Raji (cell line): ENCODE measurements around the gene SNX27.

Experiments
- POLR2A ChIP-seq: IDR thresholded peaks from 2 replicates; pipeline ENCODE4 v1.6.1; 2011; ENCODE audit warnings: low read depth, low read length, control low read depth; ENCODE audit not compliant: insufficient read depth

SNX27 gene

GRCh38 chr1:151611832-151612500 is at the start of gene SNX27:
SNX27 (plus strand) TSS chr1:151612050; CDS start chr1:151612202, 152 bp downstream.
- TF ChIP-seq POLR2A, result peak; percentile 71

GRCh38 chr1:151562661-151563060 is 49.2 kb upstream of the SNX27 start:
- no peak for TF ChIP-seq POLR2A

- TF ChIP-seq POLR2A, result no peak
Measured at GRCh38 chr1:151563376-151563775, 48.5 kb upstream of the SNX27 start.

GRCh38 chr1:151565502-151566189 is 46.2 kb upstream of the SNX27 start:
- TF ChIP-seq POLR2A, result no peak

GRCh38 chr1:151568626-151569088 is 43.2 kb upstream of the SNX27 start:
- TF ChIP-seq POLR2A, result no peak

- no peak for TF ChIP-seq POLR2A
Measured at GRCh38 chr1:151570819-151571218, 41.0 kb upstream of the SNX27 start.

- no peak for TF ChIP-seq POLR2A
Measured at GRCh38 chr1:151574575-151575529, 37.0 kb upstream of the SNX27 start.

- TF ChIP-seq POLR2A, result no peak
Measured at GRCh38 chr1:151577173-151577572, 34.7 kb upstream of the SNX27 start.

GRCh38 chr1:151578941-151579340 is 32.9 kb upstream of the SNX27 start:
- TF ChIP-seq POLR2A, result no peak

- no peak for TF ChIP-seq POLR2A
Measured at GRCh38 chr1:151579436-151580225, 32.2 kb upstream of the SNX27 start.

GRCh38 chr1:151581451-151581850 is 30.4 kb upstream of the SNX27 start:
- TF ChIP-seq POLR2A, result no peak

GRCh38 chr1:151581921-151582320 is 29.9 kb upstream of the SNX27 start:
- no peak for TF ChIP-seq POLR2A

GRCh38 chr1:151583796-151584195 is 28.1 kb upstream of the SNX27 start:
- TF ChIP-seq POLR2A, result no peak

GRCh38 chr1:151584278-151584677 is 27.6 kb upstream of the SNX27 start:
- no peak for TF ChIP-seq POLR2A

GRCh38 chr1:151584780-151585179 is 27.1 kb upstream of the SNX27 start:
- TF ChIP-seq POLR2A, result no peak
